Keratinocyte (primary cell): Measurements from ENCODE around the gene LY86. TPM values are rescaled to one million over a fixed set of nuclear protein-coding genes. Genes with fewer than 3 reads are reported as not detected.
A peak's percentile ranks its signal among the peaks of the same experiment; 100 is the strongest.

ENCODE experiments used
- DNase-seq: peaks from one replicate; pipeline ENCODE4 v3.0.0-alpha.2; 2011; ENCODE audit warnings: low read depth, missing footprints, low spot score
- FAIRE-seq: peaks from 2 replicates; lab custom pipeline; 2011; peaks lifted over from hg19 to GRCh38; lab: Jason Lieb, UNC
- H2AFZ ChIP-seq: 2 replicates; pipeline ENCODE4 v1.6.0; 2012; ENCODE audit warnings: low read length, control low read depth, inconsistent platforms; ENCODE audit not compliant: control insufficient read depth
- H3K27ac ChIP-seq: 2 replicates; pipeline ENCODE4 v1.5.1; 2011; ENCODE audit warnings: low read length; ENCODE audit not compliant: control insufficient read depth, insufficient read depth
- H3K27me3 ChIP-seq: 3 replicates; pipeline ENCODE4 v1.6.0; 2011; ENCODE audit warnings: low read length; ENCODE audit not compliant: control insufficient read depth, insufficient read depth; ENCODE audit errors: extremely low read depth
- H3K36me3 ChIP-seq, 2 experiments: 2 replicates in 1 of 2; 3 replicates in 1 of 2; pipeline ENCODE4 v1.5.1; 2011; ENCODE audit warnings: low read length in 2 of 2, mild to moderate bottlenecking in 1 of 2; ENCODE audit not compliant: control insufficient read depth in 2 of 2, insufficient read depth in 2 of 2; ENCODE audit errors: extremely low read depth in 1 of 2
- H3K4me1 ChIP-seq: 3 replicates; pipeline ENCODE4 v1.5.1; 2011; ENCODE audit warnings: low read length; ENCODE audit not compliant: control insufficient read depth, insufficient read depth; ENCODE audit errors: extremely low read depth
- H3K4me2 ChIP-seq: 3 replicates; pipeline ENCODE4 v1.6.0; 2011; ENCODE audit warnings: low read depth, low read length; ENCODE audit not compliant: control insufficient read depth, insufficient read depth; ENCODE audit errors: extremely low read depth
- H3K4me3 ChIP-seq, 3 experiments: fragments of 200-600 bp in 1 of 3; sonication (generic) in 1 of 3; 2 replicates in 2 of 3; 3 replicates in 1 of 3; pipeline ENCODE4 v1.5.1; 2011 to 2016; ENCODE audit warnings: low read length in 3 of 3, mild to moderate bottlenecking in 3 of 3, control low read depth in 2 of 3, inconsistent platforms in 1 of 3, low read depth in 1 of 3, mixed read lengths in 1 of 3, mixed run types in 1 of 3, moderate library complexity in 1 of 3; ENCODE audit not compliant: control insufficient read depth in 2 of 3, insufficient read depth in 2 of 3; ENCODE audit errors: extremely low read depth in 1 of 3
- H3K79me2 ChIP-seq: 2 replicates; pipeline ENCODE4 v1.6.0; 2012; ENCODE audit warnings: low read length; ENCODE audit not compliant: control insufficient read depth, insufficient read depth
- H3K9ac ChIP-seq: 3 replicates; pipeline ENCODE4 v1.6.0; 2011; ENCODE audit warnings: low read length; ENCODE audit not compliant: control insufficient read depth, insufficient read depth; ENCODE audit errors: extremely low read depth
- H3K9me1 ChIP-seq: 3 replicates; pipeline ENCODE4 v1.6.0; 2011; ENCODE audit warnings: low read length; ENCODE audit not compliant: control insufficient read depth, insufficient read depth; ENCODE audit errors: extremely low read depth
- H3K9me3 ChIP-seq: 2 replicates; pipeline ENCODE4 v1.5.1; 2012; ENCODE audit warnings: low read depth, low read length; ENCODE audit not compliant: control insufficient read depth
- H4K20me1 ChIP-seq: 3 replicates; pipeline ENCODE4 v1.6.0; 2011; ENCODE audit warnings: low read length; ENCODE audit not compliant: control insufficient read depth, insufficient read depth; ENCODE audit errors: extremely low read depth
- EZH2 ChIP-seq: IDR thresholded peaks from one replicate; pipeline ENCODE4 v1.6.1; 2012; ENCODE audit warnings: inconsistent platforms, mild to moderate bottlenecking, low read length, moderate library complexity
- dilution Hi-C: fragments of 300-500 bp; cut with MboI; formaldehyde crosslinking; loops from one replicate; pipeline ENCODE4 v1.7.0; 2020; ENCODE audit warnings: low sequenced_read_pairs; ENCODE audit not compliant: extremely low pct_ligation_motif_present
- polyA plus RNA-seq, 5 experiments: library from polyadenylated mRNA; depleted of rRNA in 3 of 5; stranded (reverse) in 3 of 5; stranded (forward) in 1 of 5; unstranded in 1 of 5; fragments of >200 nt; gene quantifications; 1 replicate in 1 of 5; 2 replicates in 3 of 5; 3 replicates in 1 of 5; pipeline versions ENCODE4 v1.2.1 to v1.2.3, GENCODE V29; 2011 to 2012; ENCODE audit warnings: missing spikeins in 2 of 5, low read depth in 1 of 5, low replicate concordance in 1 of 5
- TF ChIP-seq, protein P1 (sequence below), 3 experiments: IDR thresholded peaks in 1 of 3; conservative IDR thresholded peaks in 1 of 3; optimal IDR thresholded peaks in 1 of 3; 2 replicates in 2 of 3; 3 replicates in 1 of 3; pipeline versions ENCODE3 to v1.5.1; 2011; ENCODE audit warnings: low read length in 3 of 3, mild to moderate bottlenecking in 3 of 3, moderate library complexity in 2 of 3, control low read depth in 1 of 3, inconsistent platforms in 1 of 3; ENCODE audit not compliant: insufficient read depth in 2 of 3; ENCODE audit errors: extremely low read depth in 1 of 3

Gene LY86
- polyA plus RNA-seq, 1 donor (not counting 4 experiments of a cell fraction or from before 2014, with no cell fraction given) = not detected

DNA sequence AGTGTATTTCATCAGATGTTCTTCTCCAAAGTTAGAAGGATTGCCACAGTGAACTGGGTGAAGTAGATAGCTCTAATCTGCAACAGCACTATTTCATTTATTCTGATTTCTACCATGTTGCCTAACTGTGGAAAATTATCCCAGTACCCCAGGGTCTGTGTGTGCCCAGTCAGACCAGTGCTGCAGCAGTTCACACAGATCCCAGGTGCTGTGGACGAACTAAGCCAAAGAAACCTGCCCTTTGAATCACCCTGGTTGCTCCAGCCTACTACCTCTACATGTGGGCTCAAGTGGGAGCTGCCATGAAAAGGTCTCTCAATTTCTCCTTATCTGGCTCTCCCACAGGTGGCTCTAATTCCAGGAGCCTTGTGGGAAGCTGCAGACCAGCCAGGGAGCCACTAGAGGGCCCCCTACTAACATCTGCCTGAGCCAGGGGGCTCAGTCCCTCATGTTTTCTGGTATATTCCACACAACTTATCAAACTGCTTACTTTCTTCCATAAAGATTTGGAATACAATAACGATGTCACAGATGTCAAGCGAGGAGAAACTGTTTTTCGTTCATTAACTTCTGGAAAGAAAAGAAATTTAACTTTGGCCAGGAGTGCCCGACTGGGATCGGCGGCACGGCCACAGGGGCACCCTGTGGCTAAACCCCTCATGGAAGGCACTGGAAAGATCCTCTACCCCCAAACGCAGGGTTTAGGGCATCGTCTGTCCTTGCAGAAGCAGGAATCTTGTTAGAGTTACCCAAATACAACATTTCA is 31.6 kb upstream of the LY86 start:
- no peaks in the 10 kb centered on the region for H3K9me3 ChIP-seq
- no peak overlapping the region for H3K9ac ChIP-seq
- no peaks in the 10 kb centered on the region for H4K20me1 ChIP-seq
- peaks cover 5% of the 10 kb centered on the region for H3K27me3 ChIP-seq
- no peaks in the 10 kb centered on the region for H3K9me1 ChIP-seq
- FAIRE-seq (no peak), DNase-seq (no peak)
- H2AFZ ChIP-seq = no peak overlapping the region
- no peak for TF ChIP-seq EZH2
- TF ChIP-seq, protein P1, sequence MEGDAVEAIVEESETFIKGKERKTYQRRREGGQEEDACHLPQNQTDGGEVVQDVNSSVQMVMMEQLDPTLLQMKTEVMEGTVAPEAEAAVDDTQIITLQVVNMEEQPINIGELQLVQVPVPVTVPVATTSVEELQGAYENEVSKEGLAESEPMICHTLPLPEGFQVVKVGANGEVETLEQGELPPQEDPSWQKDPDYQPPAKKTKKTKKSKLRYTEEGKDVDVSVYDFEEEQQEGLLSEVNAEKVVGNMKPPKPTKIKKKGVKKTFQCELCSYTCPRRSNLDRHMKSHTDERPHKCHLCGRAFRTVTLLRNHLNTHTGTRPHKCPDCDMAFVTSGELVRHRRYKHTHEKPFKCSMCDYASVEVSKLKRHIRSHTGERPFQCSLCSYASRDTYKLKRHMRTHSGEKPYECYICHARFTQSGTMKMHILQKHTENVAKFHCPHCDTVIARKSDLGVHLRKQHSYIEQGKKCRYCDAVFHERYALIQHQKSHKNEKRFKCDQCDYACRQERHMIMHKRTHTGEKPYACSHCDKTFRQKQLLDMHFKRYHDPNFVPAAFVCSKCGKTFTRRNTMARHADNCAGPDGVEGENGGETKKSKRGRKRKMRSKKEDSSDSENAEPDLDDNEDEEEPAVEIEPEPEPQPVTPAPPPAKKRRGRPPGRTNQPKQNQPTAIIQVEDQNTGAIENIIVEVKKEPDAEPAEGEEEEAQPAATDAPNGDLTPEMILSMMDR (optimal IDR thresholded peaks at IDR 0.05 in 1 of 3, IDR thresholded peaks at IDR 0.05 in 1 of 3, conservative IDR thresholded peaks at IDR 0.05 in 1 of 3; ENCODE audit: extremely low read depth in 1 of 3, insufficient read depth in 2 of 3, low read length in 3 of 3) = peak; percentile 65 to 84 (median 75)
- H3K4me2 ChIP-seq = peak overlapping the region; percentile 55
- H3K79me2 ChIP-seq = no peaks in the 10 kb centered on the region
- no peak overlapping the region for H3K27ac ChIP-seq
- H3K4me3 ChIP-seq = no peak overlapping the region
- H3K4me1 ChIP-seq = peaks cover 18% of the 10 kb centered on the region
- H3K36me3 ChIP-seq = no peaks in the 10 kb centered on the region
- dilution Hi-C loops = no loop called here

DNA sequence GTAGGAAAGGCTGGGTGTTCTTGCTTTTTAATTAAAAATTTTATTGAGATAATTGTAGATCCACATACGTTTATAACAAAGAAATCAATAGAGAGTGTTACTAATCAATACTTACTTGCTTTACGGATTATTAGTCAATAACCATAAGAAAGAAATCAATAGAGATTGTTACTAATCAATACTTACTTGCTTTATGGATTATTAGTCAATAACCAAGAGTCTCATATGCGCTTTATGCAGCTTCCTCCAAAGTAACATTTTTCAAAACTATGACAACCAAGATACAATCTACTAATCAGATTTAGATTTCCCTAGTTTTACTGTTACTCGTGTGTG is 31.0 kb upstream of the LY86 start:
- H3K9me3 ChIP-seq = no peaks in the 10 kb centered on the region
- no peaks in the 10 kb centered on the region for H3K79me2 ChIP-seq
- TF ChIP-seq EZH2 = no peak
- TF ChIP-seq, protein P1 (optimal IDR thresholded peaks at IDR 0.05 in 1 of 3, IDR thresholded peaks at IDR 0.05 in 1 of 3, conservative IDR thresholded peaks at IDR 0.05 in 1 of 3; ENCODE audit: extremely low read depth in 1 of 3, insufficient read depth in 2 of 3, low read length in 3 of 3) = no peak
- DNase-seq (no peak), FAIRE-seq (no peak)
- no peak overlapping the region for H3K9ac ChIP-seq
- no peaks in the 10 kb centered on the region for H3K9me1 ChIP-seq
- peaks cover 5% of the 10 kb centered on the region for H3K27me3 ChIP-seq
- H3K27ac ChIP-seq = peak overlapping the region; percentile 11
- no peak overlapping the region for H2AFZ ChIP-seq
- H3K36me3 ChIP-seq = no peaks in the 10 kb centered on the region
- peak overlapping the region; percentile 55 for H3K4me2 ChIP-seq
- H3K4me3 ChIP-seq = no peak overlapping the region
- dilution Hi-C loops = no loop called here
- H3K4me1 ChIP-seq = peaks cover 18% of the 10 kb centered on the region
- no peaks in the 10 kb centered on the region for H4K20me1 ChIP-seq
